Mammary epithelial cell (primary cell): ENCODE data around the gene PIEZO2.

ENCODE experiments used
- EZH2 ChIP-seq: IDR thresholded peaks from 2 replicates; pipeline ENCODE4 v1.6.1; 2012; ENCODE audit warnings: low read length, inconsistent platforms, borderline replicate concordance
- TF ChIP-seq, protein P1 (sequence below), 2 donors: IDR thresholded peaks in 1 of 2; conservative IDR thresholded peaks in 1 of 2; 2 replicates each; pipeline ENCODE4 v1.5.1; 2011 to 2012; ENCODE audit warnings: inconsistent platforms in 2 of 2, low read length in 2 of 2, mild to moderate bottlenecking in 2 of 2, control low read depth in 1 of 2, low read depth in 1 of 2; ENCODE audit not compliant: insufficient read depth in 1 of 2; ENCODE audit errors: extremely low read depth in 1 of 2

DNA sequence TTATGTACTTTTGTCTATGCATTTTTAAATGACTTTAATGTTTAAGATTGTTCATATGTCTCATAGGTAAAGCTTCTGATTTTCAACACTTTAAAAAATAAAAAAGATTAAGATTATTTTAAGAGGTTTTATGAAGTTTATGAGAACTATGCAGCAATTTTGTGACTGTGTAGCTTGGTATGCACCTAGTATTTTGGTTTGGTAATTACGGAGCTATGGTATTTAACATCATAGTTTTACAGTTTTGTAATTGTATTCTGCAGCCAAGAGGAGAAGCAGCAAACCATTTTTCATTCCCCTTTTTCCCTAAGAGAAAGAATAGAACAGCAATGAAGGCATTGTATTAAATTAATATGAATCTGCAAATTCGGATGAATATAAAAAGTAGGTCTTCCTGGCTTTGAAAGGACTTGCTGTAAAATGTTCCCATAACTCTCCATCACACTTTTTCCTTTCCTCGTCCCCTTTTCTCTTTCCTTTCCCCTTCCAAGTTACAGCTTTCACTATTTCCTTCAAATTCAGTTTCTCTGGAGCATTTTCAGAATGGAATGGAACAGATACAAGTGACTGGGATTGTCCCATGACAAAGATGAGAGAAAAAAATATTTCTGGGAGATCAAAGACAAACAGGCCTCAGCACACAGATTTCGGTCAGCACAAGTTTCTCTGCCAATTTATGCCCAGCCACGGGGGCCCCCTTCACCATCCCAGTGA is 26.1 kb upstream of the PIEZO2 start:
- TF ChIP-seq, protein P1, sequence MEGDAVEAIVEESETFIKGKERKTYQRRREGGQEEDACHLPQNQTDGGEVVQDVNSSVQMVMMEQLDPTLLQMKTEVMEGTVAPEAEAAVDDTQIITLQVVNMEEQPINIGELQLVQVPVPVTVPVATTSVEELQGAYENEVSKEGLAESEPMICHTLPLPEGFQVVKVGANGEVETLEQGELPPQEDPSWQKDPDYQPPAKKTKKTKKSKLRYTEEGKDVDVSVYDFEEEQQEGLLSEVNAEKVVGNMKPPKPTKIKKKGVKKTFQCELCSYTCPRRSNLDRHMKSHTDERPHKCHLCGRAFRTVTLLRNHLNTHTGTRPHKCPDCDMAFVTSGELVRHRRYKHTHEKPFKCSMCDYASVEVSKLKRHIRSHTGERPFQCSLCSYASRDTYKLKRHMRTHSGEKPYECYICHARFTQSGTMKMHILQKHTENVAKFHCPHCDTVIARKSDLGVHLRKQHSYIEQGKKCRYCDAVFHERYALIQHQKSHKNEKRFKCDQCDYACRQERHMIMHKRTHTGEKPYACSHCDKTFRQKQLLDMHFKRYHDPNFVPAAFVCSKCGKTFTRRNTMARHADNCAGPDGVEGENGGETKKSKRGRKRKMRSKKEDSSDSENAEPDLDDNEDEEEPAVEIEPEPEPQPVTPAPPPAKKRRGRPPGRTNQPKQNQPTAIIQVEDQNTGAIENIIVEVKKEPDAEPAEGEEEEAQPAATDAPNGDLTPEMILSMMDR (conservative IDR thresholded peaks at IDR 0.05 in 1 of 2, IDR thresholded peaks at IDR 0.05 in 1 of 2; ENCODE audit: extremely low read depth in 1 of 2, insufficient read depth in 1 of 2, low read depth in 1 of 2, low read length in 2 of 2): no peak
- TF ChIP-seq EZH2: no peak
